C4-2B (cell line): ENCODE results near the gene CRADD.

Source experiments
- CTCF ChIP-seq: fragments of 450-650 bp; conservative IDR thresholded peaks from 2 replicates; pipeline ENCODE4 v1.5.1; 2017; ENCODE audit warnings: mild to moderate bottlenecking
- ZFX ChIP-seq: fragments of 450-650 bp; IDR thresholded peaks from 2 replicates; pipeline ENCODE4 v1.6.1; 2017

GRCh38 chr12:93789767-93790166 is 112.6 kb downstream of the CRADD start:
- TF ChIP-seq CTCF (no peak), ZFX (no peak)
